Liver (tissue), 3 donors: ENCODE data around the gene ZSCAN10.

ENCODE experiments used
- ATF3 ChIP-seq: IDR thresholded peaks from 2 replicates; pipeline ENCODE4 v1.6.1; 2016; ENCODE audit warnings: antibody characterized with exemption
- CTCF ChIP-seq: fragments of 150-350 bp; IDR thresholded peaks from 2 replicates; pipeline ENCODE4 v1.5.1; 2017; ENCODE audit warnings: improper control_type of control experiment, low read depth, low read length; ENCODE audit not compliant: missing input control
- EGR1 ChIP-seq, 2 donors: IDR thresholded peaks; 2 replicates each; pipeline ENCODE4 v1.6.1; 2016 to 2018; ENCODE audit warnings: antibody characterized with exemption in 2 of 2, low read depth in 2 of 2
- GABPA ChIP-seq, 2 donors: IDR thresholded peaks in 1 of 2; conservative IDR thresholded peaks in 1 of 2; 2 replicates each; pipeline ENCODE4 v1.6.1; 2016; ENCODE audit warnings: antibody characterized with exemption in 2 of 2, mild to moderate bottlenecking in 1 of 2, moderate library complexity in 1 of 2
- JUND ChIP-seq, 2 donors: IDR thresholded peaks; 2 replicates each; pipeline ENCODE4 v1.6.1; 2016; ENCODE audit warnings: antibody characterized with exemption in 2 of 2
- MAX ChIP-seq: IDR thresholded peaks from 2 replicates; pipeline ENCODE4 v1.6.1; 2016; ENCODE audit warnings: antibody characterized with exemption
- REST ChIP-seq: IDR thresholded peaks from 2 replicates; pipeline ENCODE4 v1.6.1; 2016; ENCODE audit warnings: antibody characterized with exemption, mild to moderate bottlenecking
- RXRA ChIP-seq, 2 donors: IDR thresholded peaks; 2 replicates each; pipeline ENCODE4 v1.6.1; 2017 to 2018; ENCODE audit warnings: antibody characterized with exemption in 2 of 2, mild to moderate bottlenecking in 1 of 2
- SP1 ChIP-seq: IDR thresholded peaks from 2 replicates; pipeline ENCODE4 v1.6.1; 2018; ENCODE audit warnings: antibody characterized with exemption, mild to moderate bottlenecking
- TAF1 ChIP-seq: conservative IDR thresholded peaks from 2 replicates; pipeline ENCODE4 v1.6.1; 2016; ENCODE audit warnings: antibody characterized with exemption, mild to moderate bottlenecking
- ZBTB33 ChIP-seq: IDR thresholded peaks from 2 replicates; pipeline ENCODE4 v1.6.1; 2016; ENCODE audit warnings: antibody characterized with exemption
- donor health status: healthy.
- donor health status: healthy.

- TF ChIP-seq SP1 = no peak
- no peak for TF ChIP-seq ZBTB33
- no peak for TF ChIP-seq MAX
- TF ChIP-seq CTCF = no peak
- TF ChIP-seq REST = no peak
- no peak for TF ChIP-seq EGR1 (IDR thresholded peaks at IDR 0.05; ENCODE audit: low read depth in 2 of 2)
- TF ChIP-seq ATF3 = no peak
- TF ChIP-seq GABPA (IDR thresholded peaks at IDR 0.05 in 1 of 2, conservative IDR thresholded peaks at IDR 0.05 in 1 of 2) = no peak
- TF ChIP-seq TAF1 = no peak
- TF ChIP-seq JUND (IDR thresholded peaks at IDR 0.05) = no peak
- no peak for TF ChIP-seq RXRA (IDR thresholded peaks at IDR 0.05)
Observed at GRCh38 chr16:3070608-3071111, 28.4 kb downstream of the ZSCAN10 start.
